Cortex of kidney (tissue), 1 donor: ENCODE data around the gene CEP164.

Experiments
- DNase-seq: peaks from one replicate; lab custom pipeline; 2025; lab: John Stamatoyannopoulos, UW

The CEP164 gene

GRCh38 chr11:117462864-117463247, 135.2 kb downstream of the CEP164 start:
- no peak for DNase-seq
